Thymus (tissue), 11 donors: Measurements from ENCODE around the gene AFF2. TPM values are rescaled to one million over a fixed set of nuclear protein-coding genes. Genes with fewer than 3 reads are reported as not detected.
A peak's percentile ranks its signal among the peaks of the same experiment; 100 is the strongest.

Experiments used
- DNase-seq, 9 donors: peaks; one replicate each; pipeline ENCODE4 v3.0.0-alpha.2; 2013; ENCODE audit warnings: low spot score in 9 of 9, low read depth in 6 of 9, missing footprints in 1 of 9
- H3K27ac ChIP-seq, 2 donors: one replicate each; pipeline ENCODE4 v1.5.1; 2013; ENCODE audit warnings: control low read depth in 1 of 2, low read depth in 1 of 2, low read length in 1 of 2, mild to moderate bottlenecking in 1 of 2, moderate library complexity in 1 of 2
- H3K27me3 ChIP-seq, 2 donors: one replicate each; pipeline ENCODE4 v1.5.1; 2013; ENCODE audit warnings: low read length in 1 of 2; ENCODE audit not compliant: control insufficient read depth in 2 of 2, insufficient read depth in 1 of 2
- H3K36me3 ChIP-seq, 2 donors: one replicate each; pipeline ENCODE4 v1.5.1; 2013; ENCODE audit warnings: low read length in 1 of 2, mild to moderate bottlenecking in 1 of 2, moderate library complexity in 1 of 2; ENCODE audit not compliant: control insufficient read depth in 2 of 2, insufficient read depth in 2 of 2
- H3K4me1 ChIP-seq, 2 donors: one replicate each; pipeline ENCODE4 v1.5.1; 2013; ENCODE audit warnings: low read length in 2 of 2; ENCODE audit not compliant: control insufficient read depth in 2 of 2, insufficient read depth in 2 of 2
- H3K4me3 ChIP-seq, 2 donors: one replicate each; pipeline ENCODE4 v1.5.1; 2013; ENCODE audit warnings: low read length in 2 of 2, control low read depth in 1 of 2, mild to moderate bottlenecking in 1 of 2
- H3K9me3 ChIP-seq, 2 donors: one replicate each; pipeline ENCODE4 v1.5.1; 2013; ENCODE audit warnings: low read length in 1 of 2, mild to moderate bottlenecking in 1 of 2; ENCODE audit not compliant: control insufficient read depth in 2 of 2, insufficient read depth in 1 of 2
- WGBS: extraction: QIAGEN DNeasy Blood & Tissue Kit; methylation state at CpG from one replicate; pipeline ENCODE4 v1.1.7; 2013; 5-methylcytosine and 5-hydroxymethylcytosine counted together
- polyA plus RNA-seq: library from polyadenylated mRNA; stranded (reverse); fragments of 200-250 nt; gene quantifications from one replicate; pipeline ENCODE4 v1.2.3, GENCODE V29; 2013
- total RNA-seq: library from RNA; stranded (reverse); fragments of 120-200 nt; gene quantifications from one replicate; pipeline ENCODE4 v1.2.4, GENCODE V29; 2013
- donor health status: healthy.

AFF2 gene
- total and polyA plus RNA-seq, 2 donors = 1.3 to 27.4 TPM

- Histone ChIP-seq H3K27me3 (no peaks in the 10 kb centered on the region), H3K27ac (no peak overlapping the region), H3K4me1 (no peaks in the 10 kb centered on the region), H3K4me3 (no peak overlapping the region), H3K36me3 (no peaks in the 10 kb centered on the region), H3K9me3 (no peaks in the 10 kb centered on the region)
- no peak for DNase-seq
- 43% methylated on average over 1 of the region's 1 CpG for whole genome bisulfite sequencing
Measured at GRCh38 chrX:148940411-148940996, 440.1 kb downstream of the AFF2 start.

- 78% methylated on average over 5 of the region's 5 CpGs for WGBS
Measured at GRCh38 chrX:148942754-148943153, 442.3 kb downstream of the AFF2 start.

GRCh38 chrX:148947399-148947975, 447.1 kb downstream of the AFF2 start:
- 53% methylated on average over 3 of the region's 3 CpGs for WGBS
- Histone ChIP-seq H3K36me3 (no peaks in the 10 kb centered on the region), H3K4me3 (no peak overlapping the region), H3K4me1 (no peaks in the 10 kb centered on the region), H3K9me3 (no peaks in the 10 kb centered on the region), H3K27me3 (no peaks in the 10 kb centered on the region), H3K27ac (no peak overlapping the region)
- no peak for DNase-seq

More at GRCh38 chrX:148942754-148943153, 442.3 kb downstream of the AFF2 start:
- Histone ChIP-seq H3K4me3 (no peak overlapping the region), H3K36me3 (no peaks in the 10 kb centered on the region), H3K4me1 (no peaks in the 10 kb centered on the region), H3K9me3 (no peaks in the 10 kb centered on the region), H3K27me3 (no peaks in the 10 kb centered on the region), H3K27ac (no peak overlapping the region)
- DNase-seq = no peak

- H3K27ac ChIP-seq = no peak overlapping the region
- H3K4me1 ChIP-seq = no peaks in the 10 kb centered on the region
- no peaks in the 10 kb centered on the region for H3K9me3 ChIP-seq
- no peak overlapping the region for H3K4me3 ChIP-seq
- H3K36me3 ChIP-seq = peaks cover 0 to 5% of the 10 kb centered on the region in 2 donors
- peak in 1 of 9 donors; percentile 9 for DNase-seq
- H3K27me3 ChIP-seq = no peaks in the 10 kb centered on the region
- 37% methylated on average over 3 of the region's 3 CpGs for WGBS
Measured at GRCh38 chrX:148956352-148956751, 455.9 kb downstream of the AFF2 start.

GRCh38 chrX:148958901-148959300, 458.5 kb downstream of the AFF2 start:
- H3K36me3 ChIP-seq = peaks cover 0 to 5% of the 10 kb centered on the region in 2 donors
- no peak overlapping the region for H3K27ac ChIP-seq
- no peaks in the 10 kb centered on the region for H3K4me1 ChIP-seq
- DNase-seq = no peak
- no peak overlapping the region for H3K4me3 ChIP-seq
- H3K9me3 ChIP-seq = no peaks in the 10 kb centered on the region
- WGBS = 96% methylated on average over 1 of the region's 1 CpG
- no peaks in the 10 kb centered on the region for H3K27me3 ChIP-seq

- H3K27ac ChIP-seq = no peak overlapping the region
- DNase-seq = no peak
- no peaks in the 10 kb centered on the region for H3K9me3 ChIP-seq
- H3K4me1 ChIP-seq = no peaks in the 10 kb centered on the region
- H3K4me3 ChIP-seq = no peak overlapping the region
- 87% methylated on average over 1 of the region's 1 CpG for WGBS
- peaks cover 0 to 3% of the 10 kb centered on the region in 2 donors for H3K36me3 ChIP-seq
- H3K27me3 ChIP-seq = no peaks in the 10 kb centered on the region
Measured at GRCh38 chrX:148960060-148960459, 459.6 kb downstream of the AFF2 start.

- Histone ChIP-seq H3K36me3 (no peaks in the 10 kb centered on the region), H3K4me3 (no peak overlapping the region), H3K27me3 (no peaks in the 10 kb centered on the region), H3K27ac (no peak overlapping the region), H3K9me3 (no peaks in the 10 kb centered on the region), H3K4me1 (no peaks in the 10 kb centered on the region)
- no peak for DNase-seq
- 98% methylated on average over 4 of the region's 4 CpGs for WGBS
Measured at GRCh38 chrX:148961985-148962384, 461.6 kb downstream of the AFF2 start.

- WGBS = 87% methylated on average over 8 of the region's 8 CpGs
- H3K4me1 ChIP-seq = no peaks in the 10 kb centered on the region
- DNase-seq = no peak
- no peak overlapping the region for H3K4me3 ChIP-seq
- H3K27ac ChIP-seq = no peak overlapping the region
- H3K9me3 ChIP-seq = no peaks in the 10 kb centered on the region
- H3K27me3 ChIP-seq = no peaks in the 10 kb centered on the region
- peaks cover 0 to 4% of the 10 kb centered on the region in 2 donors for H3K36me3 ChIP-seq
Measured at GRCh38 chrX:148976571-148977400, 476.4 kb downstream of the AFF2 start.

- Histone ChIP-seq H3K27me3 (no peaks in the 10 kb centered on the region), H3K9me3 (no peaks in the 10 kb centered on the region), H3K4me3 (no peak overlapping the region), H3K27ac (no peak overlapping the region), H3K4me1 (no peaks in the 10 kb centered on the region), H3K36me3 (peaks cover 0 to 4% of the 10 kb centered on the region in 2 donors)
- no peak for DNase-seq
- WGBS = 98% methylated on average over 4 of the region's 4 CpGs
Measured at GRCh38 chrX:148979786-148980185, 479.4 kb downstream of the AFF2 start.
